NCI-H82 treated with DMSO at 0.1 percent for 48 hours (cell line): ENCODE results near the gene CTAGE15.
"Not testable (repeated sequence)": the region's sequence is repeated elsewhere in the genome, so short reads cannot be mapped to it uniquely, and the experiment has no call there.

Experiments used
- DNase-seq: peaks from one replicate; lab custom pipeline; 2025; ENCODE audit not compliant: unreplicated experiment; lab: John Stamatoyannopoulos, UW

The CTAGE15 gene

GRCh38 chr7:143571501-143571900 is at the start of gene CTAGE15:
Gene CTAGE15 (plus strand): TSS chr7:143571801. CDS start chr7:143571818, 17 bp downstream.
- not testable (repeated sequence) for DNase-seq

GRCh38 chr7:143522309-143522916 is 49.2 kb upstream of the CTAGE15 start:
- DNase-seq: not testable (repeated sequence)

- DNase-seq: not testable (repeated sequence)
Measured at GRCh38 chr7:143531169-143531926, 40.3 kb upstream of the CTAGE15 start.

- not testable (repeated sequence) for DNase-seq
Measured at GRCh38 chr7:143531932-143532331, 39.7 kb upstream of the CTAGE15 start.

- not testable (repeated sequence) for DNase-seq
Measured at GRCh38 chr7:143533213-143533839, 38.3 kb upstream of the CTAGE15 start.

GRCh38 chr7:143536443-143536842 is 35.2 kb upstream of the CTAGE15 start:
- DNase-seq: not testable (repeated sequence)

GRCh38 chr7:143543288-143544038 is 28.1 kb upstream of the CTAGE15 start:
- DNase-seq: not testable (repeated sequence)

GRCh38 chr7:143555968-143556367 is 15.6 kb upstream of the CTAGE15 start:
- DNase-seq: not testable (repeated sequence)

GRCh38 chr7:143563306-143563705 is 8.3 kb upstream of the CTAGE15 start:
- DNase-seq: not testable (repeated sequence)

- DNase-seq: not testable (repeated sequence)
Measured at GRCh38 chr7:143566001-143566400, 5.6 kb upstream of the CTAGE15 start.

GRCh38 chr7:143588183-143588582 is 16.6 kb downstream of the CTAGE15 start:
- DNase-seq: not testable (repeated sequence)

GRCh38 chr7:143589897-143590296 is 18.3 kb downstream of the CTAGE15 start:
- not testable (repeated sequence) for DNase-seq

GRCh38 chr7:143598086-143598485 is 26.5 kb downstream of the CTAGE15 start:
- not testable (repeated sequence) for DNase-seq

GRCh38 chr7:143603549-143603948 is 31.9 kb downstream of the CTAGE15 start:
- not testable (repeated sequence) for DNase-seq

- DNase-seq: not testable (repeated sequence)
Measured at GRCh38 chr7:143606088-143606487, 34.5 kb downstream of the CTAGE15 start.

- not testable (repeated sequence) for DNase-seq
Measured at GRCh38 chr7:143615545-143615944, 43.9 kb downstream of the CTAGE15 start.

- DNase-seq: not testable (repeated sequence)
Measured at GRCh38 chr7:143617204-143617603, 45.6 kb downstream of the CTAGE15 start.

- DNase-seq: not testable (repeated sequence)
Measured at GRCh38 chr7:143620058-143620457, 48.5 kb downstream of the CTAGE15 start.

GRCh38 chr7:143620646-143621045 is 49.0 kb downstream of the CTAGE15 start, which contains the start of gene TCAF2:
Gene TCAF2 (plus strand): TSS chr7:143620974.
- not testable (repeated sequence) for DNase-seq

GRCh38 chr7:143621175-143621574 is 49.6 kb downstream of the CTAGE15 start:
- not testable (repeated sequence) for DNase-seq

GRCh38 chr7:143622130-143622529 is 50.5 kb downstream of the CTAGE15 start:
- DNase-seq: not testable (repeated sequence)
